HG03571 (cell line): ENCODE results near the gene DLG1.

Experiments used
- ATAC-seq: cut with Tn5 transposase; IDR thresholded peaks from one replicate; pipeline ENCODE4 v1.9.1; 2021; ENCODE audit not compliant: unreplicated experiment

DLG1 gene

GRCh38 chr3:197298341-197298944 is at the start of gene DLG1:
TSS of gene DLG1 (minus strand) at chr3:197298612. CDS start at chr3:197297204, 1,408 bp downstream.
- peak; percentile 49 for ATAC-seq

GRCh38 chr3:197348014-197348413 is 49.6 kb upstream of the DLG1 start:
- ATAC-seq: no peak

GRCh38 chr3:197345390-197345789 is 47.0 kb upstream of the DLG1 start:
- ATAC-seq: no peak

- no peak for ATAC-seq
Measured at GRCh38 chr3:197344582-197345318, 46.3 kb upstream of the DLG1 start.

GRCh38 chr3:197343656-197344408 is 45.4 kb upstream of the DLG1 start:
- no peak for ATAC-seq

- ATAC-seq: no peak
Measured at GRCh38 chr3:197343111-197343510, 44.7 kb upstream of the DLG1 start.

GRCh38 chr3:197340521-197340871 is 42.1 kb upstream of the DLG1 start:
- ATAC-seq: no peak

GRCh38 chr3:197339841-197340520 is 41.6 kb upstream of the DLG1 start:
- ATAC-seq: no peak

- ATAC-seq: no peak
Measured at GRCh38 chr3:197338586-197338985, 40.2 kb upstream of the DLG1 start.

- no peak for ATAC-seq
Measured at GRCh38 chr3:197337656-197338055, 39.2 kb upstream of the DLG1 start.

- ATAC-seq: no peak
Measured at GRCh38 chr3:197337214-197337613, 38.8 kb upstream of the DLG1 start.

GRCh38 chr3:197336348-197336747 is 37.9 kb upstream of the DLG1 start:
- ATAC-seq: no peak

GRCh38 chr3:197335428-197336132 is 37.2 kb upstream of the DLG1 start:
- ATAC-seq: no peak

GRCh38 chr3:197333901-197334639 is 35.7 kb upstream of the DLG1 start:
- ATAC-seq: no peak

GRCh38 chr3:197331131-197331530 is 32.7 kb upstream of the DLG1 start:
- no peak for ATAC-seq

GRCh38 chr3:197329382-197329781 is 31.0 kb upstream of the DLG1 start:
- ATAC-seq: no peak

- no peak for ATAC-seq
Measured at GRCh38 chr3:197328198-197328597, 29.8 kb upstream of the DLG1 start.

GRCh38 chr3:197327701-197328100 is 29.3 kb upstream of the DLG1 start:
- no peak for ATAC-seq

GRCh38 chr3:197325773-197326172 is 27.4 kb upstream of the DLG1 start:
- ATAC-seq: no peak

- no peak for ATAC-seq
Measured at GRCh38 chr3:197322149-197322548, 23.7 kb upstream of the DLG1 start.
